Vagina (tissue), 2 donors: ENCODE measurements around the gene ASH1L.

Experiments used
- POLR2A ChIP-seq, 2 donors: fragments of 450-650 bp; IDR thresholded peaks; one replicate each; pipeline ENCODE4 v1.6.1; 2017; ENCODE audit warnings: antibody characterized with exemption in 2 of 2, mild to moderate bottlenecking in 2 of 2, moderate library complexity in 2 of 2
- POLR2AphosphoS5 ChIP-seq, 2 donors: sonication (generic); formaldehyde crosslinking; IDR thresholded peaks; one replicate each; pipeline ENCODE4 v1.9.0; 2017; ENCODE audit warnings: antibody characterized with exemption in 2 of 2, mild to moderate bottlenecking in 2 of 2, low read depth in 1 of 2; ENCODE audit not compliant: insufficient read depth in 1 of 2

- no peak for TF ChIP-seq POLR2A (IDR thresholded peaks at IDR 0.05)
- TF ChIP-seq POLR2AphosphoS5 (IDR thresholded peaks at IDR 0.05; ENCODE audit: insufficient read depth in 1 of 2, low read depth in 1 of 2): no peak
Measured at GRCh38 chr1:155479205-155479604, 83.4 kb downstream of the ASH1L start.
